Measurements from ENCODE around the gene STK17A. TPM values are rescaled to one million over a fixed set of nuclear protein-coding genes. Genes with fewer than 3 reads are reported as not detected.

Gene STK17A
- polyA plus RNA-seq, 3 donors: 2.8 to 14.1 (median 9.5) TPM

GRCh38 chr7:43645699-43646226 lies 62.9 kb downstream of the STK17A start:
- H3K27ac Mint-ChIP-seq: peak overlapping the region in 2 of 7 donors; percentile 17 to 59
- no peak overlapping the region for H3K9ac ChIP-seq (ENCODE audit: insufficient read depth, low read length, poor library complexity, severe bottlenecking)
- no peaks in the 10 kb centered on the region for H3K9me3 ChIP-seq (replicated peaks in 1 of 2; ENCODE audit: control insufficient read depth in 1 of 2, insufficient read depth in 1 of 2, low read length in 2 of 2)
- no peak overlapping the region for H3K4me2 ChIP-seq (replicated peaks; ENCODE audit: extremely low read depth, low read length, poor library complexity, severe bottlenecking)
- H3K27me3 Mint-ChIP-seq (ENCODE audit: low read depth in 3 of 3): peaks cover 0 to 3% (median 0%) of the 10 kb centered on the region in 3 donors
- no peak overlapping the region for H3K4me3 ChIP-seq (replicated peaks in 1 of 3; ENCODE audit: low read depth in 2 of 3, low read length in 3 of 3)
- no peak overlapping the region for H3K4me3 Mint-ChIP-seq
- no peak for DNase-seq
- peaks cover 40 to 64% of the 10 kb centered on the region in 2 donors for H3K36me3 ChIP-seq (replicated peaks in 1 of 2; ENCODE audit: control insufficient read depth in 1 of 2, insufficient read depth in 2 of 2, low read length in 2 of 2)
- H2AFZ ChIP-seq (ENCODE audit: insufficient read depth, low read depth, low read length, poor library complexity, severe bottlenecking): no peak overlapping the region
- intact Hi-C loops (cut with micrococcal nuclease): no loop called here
- no peaks in the 10 kb centered on the region for H3K9me3 Mint-ChIP-seq
- H3K4me1 ChIP-seq (ENCODE audit: control insufficient read depth in 1 of 2, insufficient read depth in 2 of 2, low read length in 2 of 2): peaks cover 35 to 39% of the 10 kb centered on the region in 2 donors
- H3K36me3 Mint-ChIP-seq: peaks cover 58 to 67% of the 10 kb centered on the region in 2 donors
- H3K27me3 ChIP-seq (ENCODE audit: control insufficient read depth in 2 of 2, insufficient read depth in 2 of 2, low read length in 2 of 2): no peaks in the 10 kb centered on the region
- H3K79me2 ChIP-seq (ENCODE audit: insufficient read depth, low read length): no peaks in the 10 kb centered on the region
- 100% methylated on average over 2 of the region's 3 CpGs for WGBS (ENCODE audit: insufficient coverage)
- TF ChIP-seq CTCF (IDR thresholded peaks at IDR 0.05): no peak
- no peak overlapping the region for H3K27ac ChIP-seq (ENCODE audit: low read depth in 1 of 2, low read length in 2 of 2)
- H4K20me1 ChIP-seq (ENCODE audit: insufficient read depth, low read length): peaks cover 18% of the 10 kb centered on the region
- peaks cover 37% of the 10 kb centered on the region for H3K4me1 Mint-ChIP-seq

- H3K9me3 ChIP-seq (replicated peaks in 1 of 2; ENCODE audit: control insufficient read depth in 1 of 2, insufficient read depth in 1 of 2, low read length in 2 of 2): no peaks in the 10 kb centered on the region
Measured at GRCh38 chr7:43646603-43647338, 63.9 kb downstream of the STK17A start.

More at GRCh38 chr7:43646603-43647338, 63.9 kb downstream of the STK17A start:
- H3K9me3 Mint-ChIP-seq: no peaks in the 10 kb centered on the region
- Histone ChIP-seq H3K27ac (ENCODE audit: low read depth in 1 of 2, low read length in 2 of 2) (peak overlapping the region in 1 of 2 donors; percentile 63), H4K20me1 (ENCODE audit: insufficient read depth, low read length) (peaks cover 23% of the 10 kb centered on the region), H3K79me2 (ENCODE audit: insufficient read depth, low read length) (no peaks in the 10 kb centered on the region), H3K4me3 (replicated peaks in 1 of 3; ENCODE audit: low read depth in 2 of 3, low read length in 3 of 3) (no peak overlapping the region), H3K36me3 (replicated peaks in 1 of 2; ENCODE audit: control insufficient read depth in 1 of 2, insufficient read depth in 2 of 2, low read length in 2 of 2) (peaks cover 36 to 54% of the 10 kb centered on the region in 2 donors), H2AFZ (ENCODE audit: insufficient read depth, low read depth, low read length, poor library complexity, severe bottlenecking) (no peak overlapping the region), H3K4me1 (ENCODE audit: control insufficient read depth in 1 of 2, insufficient read depth in 2 of 2, low read length in 2 of 2) (peaks cover 43 to 47% of the 10 kb centered on the region in 2 donors), H3K9ac (ENCODE audit: insufficient read depth, low read length, poor library complexity, severe bottlenecking) (no peak overlapping the region), H3K4me2 (replicated peaks; ENCODE audit: extremely low read depth, low read length, poor library complexity, severe bottlenecking) (no peak overlapping the region), H3K27me3 (ENCODE audit: control insufficient read depth in 2 of 2, insufficient read depth in 2 of 2, low read length in 2 of 2) (no peaks in the 10 kb centered on the region)
- DNase-seq: no peak
- intact Hi-C loops (cut with micrococcal nuclease): no loop called here
- no peak for TF ChIP-seq CTCF (IDR thresholded peaks at IDR 0.05)
- H3K27me3 Mint-ChIP-seq (ENCODE audit: low read depth in 3 of 3): peaks cover 0 to 3% (median 0%) of the 10 kb centered on the region in 3 donors
- WGBS (ENCODE audit: insufficient coverage): 89% methylated on average over 7 of the region's 8 CpGs
- H3K4me3 Mint-ChIP-seq: no peak overlapping the region
- peak overlapping the region in 2 of 7 donors; percentile 78 to 86 for H3K27ac Mint-ChIP-seq
- H3K4me1 Mint-ChIP-seq: peaks cover 47% of the 10 kb centered on the region
- peaks cover 56 to 70% of the 10 kb centered on the region in 2 donors for H3K36me3 Mint-ChIP-seq

Data from CD14-positive monocyte (primary cell).